ENCODE data around the gene AGMO.

GRCh38 chr7:15594461-15594860 lies 32.6 kb upstream of the AGMO start:
- TF ChIP-seq, protein P1, sequence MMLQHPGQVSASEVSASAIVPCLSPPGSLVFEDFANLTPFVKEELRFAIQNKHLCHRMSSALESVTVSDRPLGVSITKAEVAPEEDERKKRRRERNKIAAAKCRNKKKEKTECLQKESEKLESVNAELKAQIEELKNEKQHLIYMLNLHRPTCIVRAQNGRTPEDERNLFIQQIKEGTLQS (IDR thresholded peaks at IDR 0.05), result no peak
- TF ChIP-seq CTCF (IDR thresholded peaks at IDR 0.05; ENCODE audit: low read depth, low read length, missing input control) (no peak), MAX (IDR thresholded peaks at IDR 0.05) (no peak), JUND (IDR thresholded peaks at IDR 0.05) (no peak), TAF1 (conservative IDR thresholded peaks at IDR 0.05) (no peak), YY1 (IDR thresholded peaks at IDR 0.05) (no peak), GABPA (IDR thresholded peaks at IDR 0.05 in 1 of 2, conservative IDR thresholded peaks at IDR 0.05 in 1 of 2) (no peak), RAD21 (IDR thresholded peaks at IDR 0.05) (no peak), EGR1 (IDR thresholded peaks at IDR 0.05; ENCODE audit: low read depth in 2 of 2) (no peak)
- TF ChIP-seq, protein P2, sequence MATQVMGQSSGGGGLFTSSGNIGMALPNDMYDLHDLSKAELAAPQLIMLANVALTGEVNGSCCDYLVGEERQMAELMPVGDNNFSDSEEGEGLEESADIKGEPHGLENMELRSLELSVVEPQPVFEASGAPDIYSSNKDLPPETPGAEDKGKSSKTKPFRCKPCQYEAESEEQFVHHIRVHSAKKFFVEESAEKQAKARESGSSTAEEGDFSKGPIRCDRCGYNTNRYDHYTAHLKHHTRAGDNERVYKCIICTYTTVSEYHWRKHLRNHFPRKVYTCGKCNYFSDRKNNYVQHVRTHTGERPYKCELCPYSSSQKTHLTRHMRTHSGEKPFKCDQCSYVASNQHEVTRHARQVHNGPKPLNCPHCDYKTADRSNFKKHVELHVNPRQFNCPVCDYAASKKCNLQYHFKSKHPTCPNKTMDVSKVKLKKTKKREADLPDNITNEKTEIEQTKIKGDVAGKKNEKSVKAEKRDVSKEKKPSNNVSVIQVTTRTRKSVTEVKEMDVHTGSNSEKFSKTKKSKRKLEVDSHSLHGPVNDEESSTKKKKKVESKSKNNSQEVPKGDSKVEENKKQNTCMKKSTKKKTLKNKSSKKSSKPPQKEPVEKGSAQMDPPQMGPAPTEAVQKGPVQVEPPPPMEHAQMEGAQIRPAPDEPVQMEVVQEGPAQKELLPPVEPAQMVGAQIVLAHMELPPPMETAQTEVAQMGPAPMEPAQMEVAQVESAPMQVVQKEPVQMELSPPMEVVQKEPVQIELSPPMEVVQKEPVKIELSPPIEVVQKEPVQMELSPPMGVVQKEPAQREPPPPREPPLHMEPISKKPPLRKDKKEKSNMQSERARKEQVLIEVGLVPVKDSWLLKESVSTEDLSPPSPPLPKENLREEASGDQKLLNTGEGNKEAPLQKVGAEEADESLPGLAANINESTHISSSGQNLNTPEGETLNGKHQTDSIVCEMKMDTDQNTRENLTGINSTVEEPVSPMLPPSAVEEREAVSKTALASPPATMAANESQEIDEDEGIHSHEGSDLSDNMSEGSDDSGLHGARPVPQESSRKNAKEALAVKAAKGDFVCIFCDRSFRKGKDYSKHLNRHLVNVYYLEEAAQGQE (IDR thresholded peaks at IDR 0.05), result no peak

Data from liver (tissue), 3 donors.